Activated CD4-positive, alpha-beta T cell treated with anti-CD3 and anti-CD28 coated beads, Interleukin-2, amount 50 U/mL, for 24 hours (primary cell): ENCODE data around the gene IPO5.
"Not testable (repeated sequence)": the region's sequence is repeated elsewhere in the genome, so short reads cannot be mapped to it uniquely, and the experiment has no call there.

Experiments used
- DNase-seq, 2 donors: peaks; one replicate each; pipeline ENCODE4 v3.0.0-alpha.2; 2020; ENCODE audit warnings: low read depth in 1 of 2, low spot score in 1 of 2

Gene IPO5

DNA sequence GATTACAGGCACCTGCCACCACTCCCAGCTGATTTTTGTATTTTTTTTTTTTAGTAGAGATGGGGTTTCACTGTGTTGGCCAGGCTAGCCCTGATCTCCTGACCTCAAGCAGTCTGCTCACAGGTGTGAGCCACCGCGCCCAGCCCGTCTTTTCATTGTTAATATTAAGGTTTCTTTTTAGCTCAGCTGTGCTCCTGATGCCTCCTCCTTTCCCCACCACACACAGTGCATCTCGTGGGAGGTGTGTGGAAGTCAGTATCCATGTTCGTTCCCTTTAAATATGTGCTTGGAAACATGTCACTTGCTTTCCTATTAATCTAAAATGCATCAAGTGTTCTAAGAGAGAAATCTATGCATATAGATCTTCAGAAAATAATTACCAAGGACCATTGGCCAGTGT lies 53.5 kb downstream of the IPO5 start:
- no peak for DNase-seq

DNA sequence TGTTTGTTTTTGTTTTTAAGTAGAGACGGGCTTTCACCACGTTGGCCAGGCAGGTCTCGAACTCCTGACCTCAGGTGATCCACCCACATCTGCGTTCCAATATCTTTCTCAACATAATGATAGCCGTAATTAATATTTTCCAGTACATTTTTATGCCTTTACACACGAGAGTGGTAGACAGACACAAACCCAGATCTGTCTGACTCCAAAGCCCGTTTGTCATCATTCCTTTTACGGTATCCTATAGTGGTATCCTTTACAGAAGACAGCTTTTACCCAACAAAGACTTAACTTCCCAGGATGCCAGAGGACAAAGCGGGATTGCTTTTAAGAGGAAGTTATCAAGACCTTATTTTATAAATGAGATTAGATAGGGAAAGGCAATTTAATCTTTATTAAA lies 59.8 kb downstream of the IPO5 start:
- DNase-seq, result no peak

DNA sequence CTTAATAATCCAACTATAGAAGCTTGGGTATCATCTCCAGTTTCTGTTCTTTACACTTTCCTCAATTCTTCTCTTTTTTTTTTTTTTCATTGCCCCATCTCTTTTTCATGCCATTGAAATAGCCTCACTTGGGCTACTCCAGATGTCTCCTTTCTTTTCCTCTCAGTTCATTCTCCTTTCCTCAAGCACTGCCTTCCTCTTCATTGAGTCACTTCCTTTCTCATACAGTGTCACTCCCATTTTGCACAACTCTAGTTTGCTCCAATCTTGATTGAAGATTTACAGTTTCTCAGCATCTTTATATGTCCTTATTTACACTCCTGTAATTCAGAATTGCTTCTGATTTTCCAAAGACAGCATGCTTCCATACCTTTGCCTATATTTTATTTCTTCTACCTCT lies 61.3 kb downstream of the IPO5 start:
- no peak for DNase-seq

DNA sequence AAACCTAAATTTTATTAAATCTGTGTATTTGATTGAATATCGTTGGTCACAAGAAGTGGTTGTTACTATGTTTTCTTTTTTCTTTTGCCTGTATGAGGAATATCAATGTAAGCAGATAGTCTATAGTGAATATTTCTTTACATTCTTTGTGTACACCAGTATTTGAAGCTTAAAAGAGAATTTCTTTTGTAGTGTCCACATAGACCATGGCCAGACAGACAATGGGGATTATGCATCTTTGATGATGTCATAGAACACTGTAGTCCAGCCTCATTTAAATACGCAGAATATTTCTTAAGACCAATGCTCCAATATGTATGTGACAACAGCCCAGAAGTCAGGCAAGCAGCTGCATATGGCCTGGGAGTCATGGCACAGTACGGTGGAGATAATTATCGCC lies 64.8 kb downstream of the IPO5 start:
- no peak for DNase-seq

DNA sequence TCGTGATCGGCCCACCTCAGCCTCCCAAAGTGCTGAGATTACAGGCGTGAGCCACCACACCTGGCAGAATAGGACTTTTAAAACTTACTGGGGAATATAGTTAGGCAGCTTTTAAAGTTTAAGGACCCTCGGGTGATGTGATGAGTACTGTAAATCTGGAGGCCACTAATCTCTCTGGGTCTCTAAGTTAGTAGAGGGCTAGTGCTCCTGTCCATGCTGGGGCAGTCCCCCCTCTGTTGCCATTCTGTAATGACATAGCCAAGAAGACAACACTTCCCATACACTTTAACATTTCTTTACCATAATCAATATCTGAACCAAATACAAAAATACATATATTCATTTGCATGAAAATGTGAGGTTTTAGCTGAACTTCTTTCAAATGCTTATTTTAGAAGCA lies 65.7 kb downstream of the IPO5 start:
- DNase-seq, result no peak

DNA sequence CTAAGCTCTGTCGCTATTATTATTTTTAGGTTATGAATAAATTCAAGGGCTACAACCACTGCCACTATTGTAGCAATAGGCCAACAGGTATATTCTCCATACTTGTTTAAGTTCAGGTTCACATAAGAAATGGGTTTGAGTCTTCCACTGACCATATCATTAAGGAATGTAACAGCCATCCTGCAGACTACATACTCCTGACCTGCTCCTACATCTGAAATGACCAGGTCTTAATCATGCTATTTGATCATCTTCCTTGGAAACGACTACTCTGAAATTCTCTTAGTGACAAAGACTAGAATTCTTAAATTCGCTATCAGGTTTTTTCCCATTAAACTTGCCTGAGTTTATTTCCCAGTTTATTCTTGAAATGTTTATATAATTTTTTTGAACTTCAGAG lies 66.8 kb downstream of the IPO5 start:
- no peak for DNase-seq

DNA sequence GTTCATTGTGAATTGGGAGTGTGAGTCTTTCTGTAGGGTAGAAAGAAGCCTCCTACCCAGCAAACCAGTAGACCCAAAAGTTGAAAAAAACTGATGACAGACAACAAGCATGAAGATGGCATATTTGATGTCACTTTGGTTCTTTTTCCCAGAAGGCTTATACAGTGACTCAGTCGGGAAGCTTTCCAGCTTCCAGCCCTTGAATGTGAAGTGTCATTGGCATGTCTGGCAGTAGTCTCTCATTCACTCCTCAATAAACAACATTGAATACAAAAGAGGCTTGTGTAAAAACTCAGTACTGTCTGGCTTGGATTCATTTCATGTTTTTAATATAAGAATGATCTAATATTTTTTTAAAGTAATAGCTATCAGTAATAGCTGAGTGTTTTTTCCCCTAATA lies 68.7 kb downstream of the IPO5 start:
- DNase-seq, result no peak

DNA sequence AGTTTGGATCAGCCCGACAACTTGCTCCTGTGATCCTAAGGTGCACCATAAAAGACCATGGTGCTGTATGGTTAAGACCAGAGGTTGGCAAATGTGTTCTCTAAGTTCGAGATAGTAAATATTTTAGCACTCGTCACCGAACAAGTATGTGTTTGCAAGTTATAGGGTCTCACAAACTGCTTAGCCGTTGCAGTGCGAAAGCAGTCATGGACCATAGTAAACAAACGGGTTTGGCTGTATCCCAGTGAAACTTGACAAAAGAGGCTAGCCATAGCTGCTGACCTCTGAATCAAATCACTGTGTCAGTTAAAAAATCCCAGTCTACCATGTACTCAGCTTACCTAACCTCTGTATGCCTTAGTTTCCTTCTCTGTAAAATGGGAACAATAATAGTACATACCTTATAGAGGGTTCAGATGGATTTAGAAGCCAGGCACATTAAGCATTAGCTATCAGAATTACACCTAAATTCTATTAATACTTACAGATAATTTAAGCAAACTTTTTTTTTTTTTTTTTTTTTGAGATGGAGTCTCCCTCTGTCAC lies 72.1 kb downstream of the IPO5 start:
- no peak for DNase-seq

DNA sequence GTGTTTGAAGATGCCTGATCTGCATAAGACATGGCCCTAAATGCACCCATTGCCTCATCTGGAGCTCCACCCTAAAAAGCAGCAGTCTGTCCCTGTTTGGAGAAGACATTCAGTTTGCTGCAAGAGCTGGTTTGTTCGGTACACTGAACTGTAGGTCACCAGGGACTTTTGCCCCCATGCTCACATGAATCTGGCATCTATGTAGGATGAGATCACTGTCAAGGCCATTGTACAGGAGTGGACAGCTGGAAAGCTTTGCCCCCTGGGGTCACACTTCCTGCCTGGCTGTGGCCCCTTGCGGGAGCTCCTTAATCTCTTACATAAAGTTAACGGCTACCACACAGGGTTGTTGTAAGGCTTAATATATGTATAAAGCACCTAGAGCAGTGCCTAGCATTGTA lies 73.0 kb downstream of the IPO5 start:
- DNase-seq, result no peak

DNA sequence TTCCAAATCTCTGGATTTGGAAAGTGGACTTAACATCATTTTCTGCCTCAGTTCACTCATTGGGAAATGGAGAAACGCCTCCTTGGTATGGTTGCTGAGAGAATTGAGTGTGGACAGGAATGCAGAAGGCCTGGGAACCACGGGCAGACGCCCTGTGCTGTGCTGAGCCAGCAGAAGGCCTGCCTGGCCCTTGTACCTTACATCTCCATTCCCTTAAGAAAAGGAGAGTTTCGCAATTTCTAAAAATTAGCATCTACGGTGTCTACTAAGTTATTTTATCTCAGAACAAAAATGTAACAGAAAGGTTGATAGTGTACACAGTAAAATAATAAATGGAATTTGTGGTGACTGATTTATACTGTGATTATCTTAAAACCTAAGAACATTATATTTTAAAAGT lies 78.7 kb downstream of the IPO5 start:
- DNase-seq, result no peak

DNA sequence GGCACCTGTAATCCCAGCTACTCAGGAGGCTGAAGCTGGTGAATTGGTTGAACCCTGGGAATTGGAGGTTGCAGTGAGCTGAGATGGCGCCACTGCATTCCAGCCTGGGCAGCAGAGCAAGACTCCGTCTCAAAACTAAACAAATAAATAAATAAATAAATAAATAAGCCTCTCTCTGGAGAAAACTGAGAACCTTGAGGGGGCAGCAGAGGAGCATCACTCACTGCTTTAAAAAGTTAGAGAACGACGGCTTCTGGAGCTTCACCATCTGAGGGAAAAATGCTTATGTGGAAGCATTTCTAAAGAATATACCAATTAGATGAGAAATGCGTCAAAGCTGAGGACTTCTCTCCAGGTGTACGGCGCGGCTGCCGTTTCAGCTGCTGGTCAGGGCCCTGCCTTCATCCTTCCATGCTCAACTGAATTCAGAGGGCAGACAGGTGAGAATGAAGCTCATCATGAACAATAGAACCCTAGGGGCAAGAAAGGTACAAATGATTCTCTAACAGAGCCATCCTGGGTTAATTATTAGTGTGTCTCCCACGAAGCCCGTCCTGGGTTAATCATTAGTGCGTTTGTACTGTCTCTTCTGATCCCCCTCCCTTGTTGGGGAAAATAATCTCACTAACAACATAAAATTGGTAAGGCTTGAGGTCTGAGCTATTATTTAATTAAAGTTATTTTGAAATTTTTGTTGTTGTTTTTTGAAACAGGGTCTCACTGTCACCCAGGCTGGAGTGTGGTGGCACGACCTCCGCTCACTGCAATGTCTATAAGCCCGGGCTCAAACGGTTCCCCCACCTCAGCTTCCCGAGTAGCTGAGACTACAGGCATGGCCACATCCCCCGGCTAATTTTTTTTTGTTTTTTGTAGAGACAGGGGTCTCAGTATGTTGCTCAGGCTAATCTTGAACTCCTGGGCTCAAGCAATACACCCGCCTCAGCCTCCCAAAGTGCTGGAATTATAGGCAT lies 80.1 kb downstream of the IPO5 start:
- DNase-seq, result no peak

DNA sequence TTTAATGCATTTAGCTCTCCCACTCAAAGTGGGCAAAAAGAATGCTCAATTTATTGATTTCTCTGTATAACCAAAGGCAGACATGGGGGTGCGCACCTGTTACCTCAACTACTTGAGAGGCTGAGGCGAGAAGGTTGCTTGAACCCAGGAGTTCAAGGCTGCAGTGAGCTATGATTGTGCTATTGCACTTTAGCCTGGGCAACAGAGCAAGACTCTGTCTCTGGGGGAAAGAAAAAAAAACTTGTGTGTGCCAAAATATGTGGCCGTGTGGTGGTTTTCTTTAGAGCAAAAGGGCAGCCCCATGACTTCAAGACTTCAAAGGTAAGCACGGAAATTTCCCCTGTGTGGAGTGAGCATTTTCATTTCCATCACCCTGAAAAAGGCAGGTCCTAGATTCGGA lies 81.9 kb downstream of the IPO5 start:
- DNase-seq, result no peak

DNA sequence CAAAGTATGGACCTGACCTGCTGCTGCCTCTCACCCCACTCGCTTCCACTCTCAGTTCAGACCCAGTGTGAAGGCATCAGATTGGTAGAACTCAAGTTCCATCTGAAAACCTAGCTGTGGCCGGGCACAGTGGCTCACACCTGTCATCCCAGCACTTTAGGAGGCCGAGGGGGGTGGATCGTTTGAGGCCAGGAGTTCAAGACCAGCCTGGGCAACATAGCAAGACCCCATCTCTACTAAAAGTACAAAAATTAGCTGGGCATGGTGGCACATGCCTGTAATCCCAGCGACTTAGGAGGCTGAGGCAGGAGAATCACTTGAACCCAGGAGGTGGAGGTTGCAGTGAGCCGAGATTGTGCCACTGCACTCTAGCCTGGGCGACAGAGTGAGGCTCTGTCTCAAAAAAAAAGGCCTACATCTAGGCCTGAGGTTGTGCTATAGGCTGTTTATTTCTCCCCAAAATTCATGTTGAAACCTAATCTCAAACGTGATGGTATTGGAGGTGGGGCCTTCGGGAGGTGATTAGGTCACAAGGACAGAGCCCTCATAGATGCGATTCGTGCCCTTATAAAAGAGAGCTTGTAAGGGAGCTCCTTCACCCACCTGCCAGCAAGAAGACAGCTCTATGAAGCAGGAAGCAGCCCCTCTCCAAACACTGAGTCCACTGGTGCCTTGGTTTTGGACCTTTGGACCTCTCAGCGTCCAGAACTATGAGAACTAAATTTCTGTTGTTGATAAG lies 83.3 kb downstream of the IPO5 start:
- not testable (repeated sequence) for DNase-seq

DNA sequence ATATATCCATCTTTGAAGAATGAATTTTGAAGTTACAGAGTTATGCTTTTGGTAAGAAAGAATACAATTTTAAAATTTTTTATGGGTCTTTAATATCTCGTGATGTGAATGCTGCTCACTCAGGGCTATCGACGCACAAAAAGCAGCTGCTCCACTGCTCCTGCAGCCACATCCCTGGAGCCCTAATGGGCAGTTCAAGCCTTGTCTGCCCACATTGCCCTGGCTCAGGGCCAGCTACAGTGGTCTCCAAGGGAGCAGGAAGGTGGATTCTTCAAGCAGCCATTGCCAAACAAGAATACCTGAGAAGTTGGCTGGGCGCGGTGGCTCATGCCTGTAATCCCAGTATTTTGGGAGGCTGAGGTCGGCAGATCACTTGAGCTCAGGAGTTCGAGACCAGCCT lies 85.8 kb downstream of the IPO5 start:
- no peak for DNase-seq

DNA sequence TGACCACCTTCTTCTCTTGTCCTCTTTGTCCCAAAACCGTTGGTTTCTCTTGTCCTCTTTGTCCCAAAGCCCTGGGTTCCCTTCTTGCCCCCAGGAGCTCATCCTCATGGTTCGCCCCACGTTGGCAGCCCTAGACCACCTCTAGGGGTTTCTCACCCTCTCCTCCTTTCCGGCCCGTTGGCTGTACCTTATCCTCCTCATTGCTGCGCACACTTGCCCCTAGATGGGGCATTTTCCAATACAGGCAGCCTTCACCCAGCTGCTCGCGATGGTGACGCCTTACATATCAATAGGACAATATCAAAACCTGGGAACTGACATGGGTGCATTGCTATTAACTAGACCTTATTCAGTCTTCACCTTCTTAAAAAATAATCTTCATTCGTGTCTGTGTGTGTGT lies 86.5 kb downstream of the IPO5 start:
- DNase-seq, result no peak

DNA sequence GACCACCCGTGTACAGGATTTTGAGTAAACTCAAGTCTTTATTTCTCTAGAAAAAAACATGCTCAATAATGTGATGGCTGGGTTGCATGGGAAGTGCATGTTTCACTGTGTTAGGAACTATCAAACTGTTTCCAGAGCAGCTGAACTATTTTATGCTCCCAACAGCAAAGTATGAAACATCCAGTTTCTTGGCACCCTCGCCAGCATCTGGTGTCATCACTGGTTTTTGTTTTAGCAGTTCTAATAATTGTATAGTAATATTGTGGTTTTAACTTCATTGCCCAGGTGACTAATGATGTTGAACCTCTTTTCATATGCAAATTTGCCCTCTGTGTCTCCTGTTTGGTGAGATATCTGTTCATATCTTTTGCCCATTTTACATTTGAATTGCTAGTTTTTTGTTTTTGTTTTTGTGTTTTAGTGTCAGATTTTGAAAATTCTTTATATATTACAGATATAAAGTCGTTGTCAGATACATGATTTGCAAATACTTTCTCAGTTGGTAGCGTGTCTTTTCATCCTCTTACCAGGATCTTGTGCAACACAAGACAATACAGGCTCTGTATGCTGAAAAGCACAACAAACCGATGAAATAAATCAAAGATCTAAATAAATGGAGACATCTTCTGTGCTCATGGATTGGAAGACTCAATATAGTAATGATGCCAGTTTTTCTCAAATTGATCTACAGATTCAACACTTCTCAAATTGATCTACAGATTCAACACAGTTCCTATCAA lies 87.8 kb downstream of the IPO5 start:
- no peak for DNase-seq

DNA sequence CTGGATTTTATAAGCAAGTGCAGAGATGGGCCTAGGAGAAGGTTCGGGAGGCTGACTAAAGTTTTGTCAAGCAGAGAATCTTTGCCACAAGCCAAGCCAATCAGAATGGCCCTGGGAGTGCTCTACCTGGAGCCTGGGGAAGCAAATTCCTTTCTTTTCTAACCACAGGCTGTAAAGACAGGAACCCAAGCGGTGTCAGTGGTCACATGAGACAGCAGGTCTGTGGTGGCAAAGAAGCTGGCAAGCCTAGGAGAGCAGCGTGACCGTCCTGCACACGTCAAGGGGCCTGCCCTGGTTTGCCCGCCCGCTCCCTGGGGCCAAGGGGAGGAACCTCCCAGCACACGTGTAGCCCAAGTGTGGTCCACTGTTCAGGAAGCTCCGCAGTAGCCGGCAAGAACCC lies 90.8 kb downstream of the IPO5 start:
- DNase-seq, result no peak

DNA sequence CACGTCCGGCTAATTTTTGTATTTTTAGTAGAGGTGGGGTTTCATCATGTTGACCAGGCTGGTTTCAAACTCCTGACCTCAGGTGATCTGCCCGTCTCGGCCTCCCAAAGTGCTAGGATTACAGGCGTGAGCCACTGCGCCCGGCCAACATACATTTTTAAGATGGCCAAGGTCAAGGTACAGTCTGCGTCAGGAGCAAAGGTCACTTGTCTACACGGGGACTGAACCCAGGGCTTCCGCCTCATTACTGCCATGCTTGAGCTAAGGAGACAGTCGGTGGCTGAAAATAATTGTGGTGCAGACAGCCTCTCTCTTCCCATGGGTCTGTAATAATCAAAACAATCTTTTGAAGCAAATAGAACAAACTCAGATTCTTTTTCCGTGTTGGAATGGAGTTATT lies 94.3 kb downstream of the IPO5 start:
- DNase-seq, result not testable (repeated sequence)

DNA sequence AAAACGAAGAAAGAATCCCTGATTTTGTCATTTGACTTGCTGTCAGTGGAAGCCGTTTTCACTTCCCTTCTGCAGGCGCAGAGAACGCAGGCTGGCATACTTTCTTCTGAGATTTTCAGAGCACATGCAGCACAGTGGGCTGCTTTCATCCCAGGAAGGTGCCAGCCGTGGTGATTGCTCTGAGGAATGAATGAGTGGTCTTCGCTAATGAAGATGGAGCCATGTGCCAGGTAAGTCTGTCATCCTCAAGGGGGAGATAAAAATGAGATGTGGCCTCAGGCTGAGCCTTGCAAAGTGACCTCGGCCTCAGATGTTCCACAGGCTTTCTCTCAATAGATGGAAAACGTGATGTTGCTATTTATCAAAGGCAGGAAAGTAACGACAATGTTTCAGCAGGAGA lies 94.8 kb downstream of the IPO5 start:
- DNase-seq, result no peak

DNA sequence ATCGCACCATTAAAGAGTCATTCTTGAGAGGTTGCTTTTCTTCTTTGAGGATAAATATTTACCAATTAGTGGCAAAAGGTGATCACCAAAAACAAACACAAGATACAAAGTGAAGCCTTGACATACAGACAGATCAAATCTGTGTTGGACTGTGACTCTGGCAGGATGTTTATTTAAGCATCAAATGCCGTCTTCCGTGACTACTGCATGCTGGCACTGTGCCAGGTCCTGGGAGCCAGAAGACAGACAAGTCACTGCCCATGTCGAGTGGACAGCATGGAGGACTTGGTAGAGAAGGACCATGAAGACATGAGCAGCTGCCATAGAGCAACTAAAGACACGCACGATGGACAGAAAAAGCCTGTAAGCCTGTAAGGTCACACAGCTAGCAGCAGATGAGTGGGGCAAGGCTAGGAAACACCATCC lies 96.6 kb downstream of the IPO5 start:
- DNase-seq, result no peak

DNA sequence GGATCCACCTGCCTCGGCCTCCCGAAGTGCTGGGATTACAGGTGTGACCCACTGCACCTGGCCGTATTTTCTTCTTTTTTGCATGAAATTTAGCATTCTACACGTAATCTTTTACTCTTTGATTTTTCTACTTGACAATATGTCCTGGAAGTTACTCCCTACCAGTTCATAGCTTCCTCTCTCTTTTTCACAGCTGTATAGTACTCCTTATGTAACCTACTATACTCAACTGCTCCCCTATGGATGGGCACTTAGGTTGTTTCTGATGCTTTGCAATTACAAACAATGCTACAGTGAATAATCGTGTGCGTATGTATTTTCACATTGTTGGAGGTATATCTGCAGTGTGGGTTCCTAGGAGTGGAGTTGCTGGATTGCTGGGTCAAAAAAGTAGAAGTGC lies 98.9 kb downstream of the IPO5 start:
- no peak for DNase-seq
